Endothelial cell of umbilical vein (primary cell): Measurements from ENCODE around the gene TBL3. TPM values are rescaled to one million over a fixed set of nuclear protein-coding genes. Genes with fewer than 3 reads are reported as not detected.
A peak's percentile ranks its signal among the peaks of the same experiment; 100 is the strongest.
"Not testable (repeated sequence)": the region's sequence is repeated elsewhere in the genome, so short reads cannot be mapped to it uniquely, and the experiment has no call there.

ENCODE experiments used
- BruUV-seq: library from RNA; stranded (reverse); fragments of 400-500 nt; replicated peaks from 2 replicates; lab custom pipeline; 2021; lab: Mats Ljungman, UMichigan
- CTCF ChIA-PET: fragments of 300-600, 350-600 bp; sonication (Branson Sonifier 250); formaldehyde crosslinking; loops from one replicate; lab custom pipeline; 2021; ENCODE audit warnings: antibody characterized with exemption, inconsistent platforms; lab: Charles Lee
- POLR2A ChIA-PET: fragments of 300-600, 350-600 bp; sonication (Branson Sonifier 250); formaldehyde crosslinking; loops from one replicate; lab custom pipeline; 2021; ENCODE audit warnings: antibody characterized with exemption, inconsistent platforms; lab: Charles Lee
- DNase-seq: peaks from one replicate; pipeline ENCODE4 v3.0.0-alpha.2; 2011; ENCODE audit warnings: low read depth, low spot score
- FAIRE-seq: peaks from 2 replicates; lab custom pipeline; 2011; peaks lifted over from hg19 to GRCh38; lab: Jason Lieb, UNC
- H2AFZ ChIP-seq: 2 replicates; pipeline ENCODE4 v1.6.0; 2012; ENCODE audit warnings: low read depth, low read length, control low read depth, inconsistent platforms
- H3K27ac ChIP-seq: 2 replicates; pipeline ENCODE4 v1.5.1; 2011; ENCODE audit warnings: low read depth, mild to moderate bottlenecking, control low read depth, low read length, moderate library complexity; ENCODE audit not compliant: insufficient read depth
- H3K27me3 ChIP-seq, 2 experiments: 2 replicates each; pipeline versions ENCODE4 v1.6.0 to v1.6.1; 2011; ENCODE audit warnings: low read length in 2 of 2, mixed read lengths in 1 of 2; ENCODE audit not compliant: control insufficient read depth in 2 of 2, insufficient read depth in 2 of 2
- H3K36me3 ChIP-seq, 2 experiments: 2 replicates in 1 of 2; 3 replicates in 1 of 2; pipeline ENCODE4 v1.5.1; 2011; ENCODE audit warnings: low read length in 2 of 2, mild to moderate bottlenecking in 1 of 2, moderate library complexity in 1 of 2; ENCODE audit not compliant: control insufficient read depth in 2 of 2, insufficient read depth in 2 of 2; ENCODE audit errors: extremely low read depth in 1 of 2
- H3K4me1 ChIP-seq: 3 replicates; pipeline ENCODE4 v1.5.1; 2011; ENCODE audit warnings: mild to moderate bottlenecking, low read length; ENCODE audit not compliant: control insufficient read depth, insufficient read depth; ENCODE audit errors: extremely low read depth
- H3K4me2 ChIP-seq: 2 replicates; pipeline ENCODE4 v1.6.1; 2011; ENCODE audit warnings: low read length, control low read depth, mixed read lengths; ENCODE audit not compliant: insufficient read depth
- H3K4me3 ChIP-seq, 3 experiments: fragments of 200-600 bp in 1 of 3; sonication (generic), shearing (Covaris generic) in 1 of 3; replicated peaks in 1 of 3; 2 replicates each; pipeline ENCODE4 v1.5.1; 2011 to 2016; ENCODE audit warnings: control low read depth in 3 of 3, low read length in 3 of 3, mild to moderate bottlenecking in 2 of 3, inconsistent platforms in 1 of 3, low read depth in 1 of 3, moderate library complexity in 1 of 3; ENCODE audit not compliant: insufficient read depth in 1 of 3
- H3K79me2 ChIP-seq: 2 replicates; pipeline ENCODE4 v1.6.0; 2012; ENCODE audit warnings: low read length, inconsistent platforms; ENCODE audit not compliant: control insufficient read depth, insufficient read depth
- H3K9ac ChIP-seq: replicated peaks from 2 replicates; pipeline ENCODE3; 2011; ENCODE audit warnings: low read length, control low read depth; ENCODE audit not compliant: insufficient read depth; ENCODE audit errors: extremely low read depth
- H3K9me1 ChIP-seq: replicated peaks from 3 replicates; pipeline ENCODE4 v1.6.0; 2011; ENCODE audit warnings: mild to moderate bottlenecking, low read length; ENCODE audit not compliant: control insufficient read depth, insufficient read depth; ENCODE audit errors: extremely low read depth
- H3K9me3 ChIP-seq: replicated peaks from 2 replicates; pipeline ENCODE4 v1.5.1; 2012; ENCODE audit warnings: low read length, inconsistent platforms; ENCODE audit not compliant: control insufficient read depth, insufficient read depth
- H4K20me1 ChIP-seq: replicated peaks from 2 replicates; pipeline ENCODE3; 2011; ENCODE audit warnings: mild to moderate bottlenecking, low read length; ENCODE audit not compliant: control insufficient read depth, insufficient read depth; ENCODE audit errors: extremely low read depth
- FOS ChIP-seq: IDR thresholded peaks from 2 replicates; pipeline ENCODE4 v1.6.1; 2011; ENCODE audit warnings: mild to moderate bottlenecking, low read length, moderate library complexity, borderline replicate concordance; ENCODE audit not compliant: insufficient read depth
- JUN ChIP-seq: IDR thresholded peaks from 2 replicates; pipeline ENCODE4 v1.6.1; 2011; ENCODE audit warnings: borderline replicate concordance, low read depth; ENCODE audit not compliant: insufficient read length, insufficient read depth
- MYC ChIP-seq: IDR thresholded peaks from one replicate; pipeline ENCODE4 v1.6.1; 2011; ENCODE audit warnings: mild to moderate bottlenecking, low read depth, low read length
- POLR2A ChIP-seq: IDR thresholded peaks from 2 replicates; pipeline ENCODE4 v1.6.1; 2012; ENCODE audit warnings: low read depth, mild to moderate bottlenecking, control low read depth, low read length
- POLR2AphosphoS5 ChIP-seq: IDR thresholded peaks from 2 replicates; pipeline ENCODE4 v1.6.1; 2012; ENCODE audit warnings: low read depth, mild to moderate bottlenecking, control low read depth, low read length, moderate library complexity; ENCODE audit not compliant: insufficient read depth
- dilution Hi-C: fragments of 300-500 bp; cut with MboI; formaldehyde crosslinking; loops from one replicate; pipeline ENCODE4 v1.15.0; 2019; ENCODE audit warnings: low sequenced_read_pairs; ENCODE audit not compliant: extremely low pct_ligation_motif_present
- intact Hi-C: fragments of 100-400 bp; cut with micrococcal nuclease; formaldehyde crosslinking; loops from one replicate; pipeline ENCODE4 v1.10.0; 2022
- polyA plus RNA-seq, 4 experiments: library from polyadenylated mRNA; depleted of rRNA in 3 of 4; stranded (reverse) in 3 of 4; unstranded in 1 of 4; fragments of >200 nt; gene quantifications; 2 replicates each; pipeline versions ENCODE4 v1.2.1 to v1.2.3, GENCODE V29; 2011 to 2012; ENCODE audit warnings: missing spikeins in 1 of 4
- total RNA-seq: library from RNA; stranded (reverse); gene quantifications from 2 replicates; pipeline ENCODE4 v1.2.3, GENCODE V29; 2021
- TF ChIP-seq, protein P1 (sequence below): IDR thresholded peaks from 2 replicates; pipeline ENCODE4 v1.6.1; 2011; ENCODE audit not compliant: insufficient read depth, insufficient read length

The TBL3 gene
- total and polyA plus RNA-seq, 2 donors (not counting 3 experiments of a cell fraction or from before 2014, with no cell fraction given): 42.2 to 77.1 TPM

DNA sequence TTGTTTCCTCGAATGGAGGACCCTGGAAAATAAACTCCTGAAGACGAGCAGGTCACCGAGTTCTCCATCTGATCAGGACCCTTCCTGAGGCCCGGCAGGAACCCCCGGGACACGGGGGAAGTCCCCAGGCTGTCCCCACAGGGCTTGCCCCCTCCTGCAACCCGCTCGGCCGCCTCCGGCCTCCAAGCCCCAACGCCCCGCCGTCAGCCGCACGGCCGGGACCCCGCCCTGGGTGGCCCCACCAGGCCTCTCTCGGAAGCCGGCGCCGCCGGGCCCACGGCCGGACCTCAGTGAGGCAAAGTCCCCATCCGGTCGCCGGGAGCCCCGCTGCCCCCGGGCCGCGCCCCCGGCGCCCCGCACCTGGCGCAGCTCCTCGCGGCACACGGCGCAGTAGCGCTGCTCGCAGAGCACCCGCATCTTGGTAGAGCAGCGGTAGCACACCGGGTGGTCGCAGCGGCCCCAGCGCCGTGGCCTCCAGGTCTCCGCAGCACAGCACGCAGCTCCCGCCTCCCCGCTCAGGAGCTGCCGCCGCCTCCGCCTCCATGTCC, 37.4 kb downstream of the TBL3 start:
- POLR2A ChIA-PET: interaction anchor here (0.6 kb wide), 1 partner anchor 15 kb away, joined by 4 read pairs; no protein-coding TSS in a partner anchor
- intact Hi-C loops (loop anchor here (2.0 kb wide), 1 partner anchor 44 kb away; the partner anchor contains the start of gene RPS2), dilution Hi-C loops (no loop called here)
- peaks cover 55% of the 10 kb centered on the region for H3K79me2 ChIP-seq
- DNase-seq: peak; percentile 26
- peak overlapping the region; percentile 92 for H3K4me2 ChIP-seq
- no peaks in the 10 kb centered on the region for H3K27me3 ChIP-seq
- CTCF ChIA-PET: interaction anchor here (1.6 to 2.7 kb wide), 2 partner anchors 13 to 131 kb away, joined by 10 to 28 read pairs; no protein-coding TSS in a partner anchor
- no peak for FAIRE-seq
- no peaks in the 10 kb centered on the region for H4K20me1 ChIP-seq
- H3K9ac ChIP-seq: peak overlapping the region; percentile 89
- BruUV-seq: no TSS peak
- peak overlapping the region; percentile 71 to 76 (median 72) for H3K4me3 ChIP-seq
- no peak for TF ChIP-seq POLR2A
- peak overlapping the region; percentile 15 for H2AFZ ChIP-seq
- no peaks in the 10 kb centered on the region for H3K36me3 ChIP-seq
- peak overlapping the region; percentile 82 for H3K27ac ChIP-seq
- H3K9me3 ChIP-seq: no peaks in the 10 kb centered on the region
- H3K9me1 ChIP-seq: no peaks in the 10 kb centered on the region
- peaks cover 44% of the 10 kb centered on the region for H3K4me1 ChIP-seq

DNA sequence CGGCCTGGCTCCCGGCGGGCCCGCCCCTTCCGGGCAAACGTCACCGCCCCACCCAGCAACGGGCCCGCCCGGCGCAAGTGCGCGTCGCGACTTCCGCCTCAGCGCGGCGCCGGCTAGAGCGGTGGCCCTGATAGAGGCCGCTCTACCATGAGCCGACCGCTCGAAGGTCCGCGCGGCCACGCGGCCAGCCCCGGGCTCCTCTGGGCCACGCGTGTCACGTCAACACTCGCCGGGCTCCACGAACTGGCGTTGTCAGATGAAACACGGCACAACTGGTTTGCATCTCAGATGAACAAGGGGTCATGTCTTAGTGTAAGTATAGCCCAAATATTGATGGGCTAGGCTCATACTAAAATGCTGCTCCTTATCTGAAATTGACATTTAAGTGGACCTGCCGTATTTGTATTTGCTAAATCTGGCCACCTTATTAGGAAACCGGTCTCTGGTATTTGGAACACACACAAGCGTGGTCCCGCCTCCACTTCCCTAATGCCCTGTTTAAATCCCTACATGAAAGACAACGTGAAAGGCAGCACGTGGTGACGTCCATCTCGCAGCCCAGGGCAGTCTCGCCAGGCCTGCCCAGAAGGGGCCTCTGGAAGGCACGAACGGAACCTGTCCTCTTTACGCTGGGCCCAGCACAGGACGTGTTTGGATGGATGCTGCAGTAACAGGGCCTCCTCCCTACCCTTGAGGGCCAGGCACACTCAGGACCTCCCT, 38.1 kb downstream of the TBL3 start, which contains the start of gene ZNF598:
ZNF598 (minus strand) TSS at position 31 of the 720 bp plus-strand sequence.
- Histone ChIP-seq H3K4me3 (peak within 1 kb of the TSS; percentile 72 to 85 (median 76)), H3K9me1 (no peaks in the 10 kb centered on the region), H4K20me1 (no peaks in the 10 kb centered on the region), H3K27me3 (no peaks in the 10 kb centered on the region), H3K36me3 (no peaks in the 10 kb centered on the region), H3K4me1 (peaks cover 41% of the 10 kb centered on the region), H3K9me3 (no peaks in the 10 kb centered on the region), H3K79me2 (peaks cover 48% of the 10 kb centered on the region), H3K9ac (peak within 1 kb of the TSS; percentile 93), H2AFZ (peak within 1 kb of the TSS; percentile 45), H3K4me2 (peak within 1 kb of the TSS; percentile 92), H3K27ac (peak within 1 kb of the TSS; percentile 86)
- intact Hi-C loops: loop anchor here (2.0 kb wide), 1 partner anchor 45 kb away; the partner anchor contains the start of gene RPS2
- ChIA-PET POLR2A (no interaction called here), CTCF (interaction anchor here (2.7 kb wide), 1 partner anchor 131 kb away, joined by 28 read pairs; no protein-coding TSS in a partner anchor)
- DNase-seq (peak; percentile 72), FAIRE-seq (peak; percentile 92)
- peak; percentile 94 for TF ChIP-seq POLR2A
- peak; percentile 96 for TF ChIP-seq POLR2AphosphoS5
- peak; percentile 86 for TF ChIP-seq MYC
- TF ChIP-seq, protein P1, sequence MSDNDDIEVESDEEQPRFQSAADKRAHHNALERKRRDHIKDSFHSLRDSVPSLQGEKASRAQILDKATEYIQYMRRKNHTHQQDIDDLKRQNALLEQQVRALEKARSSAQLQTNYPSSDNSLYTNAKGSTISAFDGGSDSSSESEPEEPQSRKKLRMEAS: peak; percentile 89
- no peak for TF ChIP-seq FOS
- no peak for TF ChIP-seq JUN
- dilution Hi-C loops: no loop called here
- BruUV-seq: TSS peak; percentile 95

DNA sequence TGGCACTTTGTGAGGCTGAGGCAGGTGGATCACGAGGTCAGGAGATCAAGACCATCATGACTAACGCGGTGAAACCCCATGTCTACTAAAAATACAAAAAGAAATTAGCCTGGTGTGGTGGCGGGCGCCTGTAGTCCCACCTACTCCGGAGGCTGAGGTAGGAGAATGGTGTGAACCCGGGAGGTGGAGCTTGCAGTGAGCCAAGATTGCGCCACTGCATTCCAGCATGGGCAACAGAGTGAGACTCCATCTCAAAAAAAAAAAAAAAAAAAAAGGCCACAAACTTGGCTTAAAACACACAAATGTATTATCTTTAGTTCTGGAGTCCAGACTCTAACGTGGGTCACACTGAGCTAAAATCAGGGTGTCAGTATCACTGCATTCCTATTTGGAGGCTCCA, 39.9 kb downstream of the TBL3 start:
- FAIRE-seq, H3K9me3 ChIP-seq, intact Hi-C loops, H2AFZ ChIP-seq, H3K27me3 ChIP-seq, H3K4me2 ChIP-seq, DNase-seq, H3K9ac ChIP-seq, H3K4me3 ChIP-seq, H3K9me1 ChIP-seq, BruUV-seq, POLR2A ChIA-PET, dilution Hi-C loops, H4K20me1 ChIP-seq, H3K27ac ChIP-seq, H3K36me3 ChIP-seq: not testable (repeated sequence)
- peaks cover 30% of the 10 kb centered on the region for H3K79me2 ChIP-seq
- CTCF ChIA-PET: interaction anchor here (0.7 to 2.3 kb wide), 3 partner anchors 11 to 239 kb away, joined by 3 to 12 read pairs (median 7); partner anchors contain the start of genes ECI1 and FAHD1
- peaks cover 26% of the 10 kb centered on the region for H3K4me1 ChIP-seq
